K562 (cell line): ENCODE results near the gene ROM1. TPM values are rescaled to one million over a fixed set of nuclear protein-coding genes. Genes with fewer than 3 reads are reported as not detected.
A peak's percentile ranks its signal among the peaks of the same experiment; 100 is the strongest.

Experiments used
- ATAC-seq: fragments of 200-7000 bp; cut with Tn5 transposase; 3 replicates; pipeline ENCODE4 v1.9.1; 2020; ENCODE audit warnings: moderate library complexity
- BruUV-seq: library from RNA; stranded (reverse); fragments of 400-500 nt; replicated peaks from 2 replicates; lab custom pipeline; 2021; lab: Mats Ljungman, UMichigan
- CTCF ChIA-PET: fragments of 300-600 bp; formaldehyde crosslinking; extraction: SDS; loops from one replicate; lab custom pipeline; 2021; ENCODE audit warnings: low intra/inter-chr PET ratio; lab: Yijun Ruan, JAX
- POLR2A ChIA-PET: fragments of 300-600, 350-650 bp; sonication (Branson Sonifier 250); formaldehyde crosslinking; extraction: SDS; loops from one replicate; lab custom pipeline; 2021; ENCODE audit warnings: antibody characterized with exemption, inconsistent platforms; lab: Yijun Ruan, JAX
- DNase-seq, 4 experiments: peaks; one replicate each; pipeline versions ENCODE4 v3.0.0 to v3.0.0-alpha.2; 2011 to 2018; ENCODE audit warnings: low spot score in 3 of 4, mixed read lengths in 3 of 4; ENCODE audit errors: extremely low read depth in 1 of 4
- FAIRE-seq: peaks from 2 replicates; lab custom pipeline; 2011; peaks lifted over from hg19 to GRCh38; lab: Jason Lieb, UNC
- H2AFZ ChIP-seq: 2 replicates; pipeline ENCODE4 v1.6.0; 2011; ENCODE audit warnings: low read depth, low read length, control low read depth, inconsistent platforms
- H3K27ac ChIP-seq: fragments of 200-600 bp; 3 replicates; pipeline ENCODE4 v1.8.0; 2011; ENCODE audit warnings: low read depth, mild to moderate bottlenecking, control low read depth, inconsistent platforms, low read length, moderate library complexity, mixed read lengths; ENCODE audit errors: extremely low read depth
- H3K27me3 ChIP-seq, 2 experiments: fragments of 300-600 bp in 1 of 2; 2 replicates in 1 of 2; 3 replicates in 1 of 2; pipeline versions ENCODE4 v1.6.0 to v1.8.0; 2011; ENCODE audit warnings: inconsistent platforms in 2 of 2, low read length in 2 of 2, mild to moderate bottlenecking in 1 of 2, mixed read lengths in 1 of 2, moderate library complexity in 1 of 2; ENCODE audit not compliant: control insufficient read depth in 2 of 2, insufficient read depth in 2 of 2
- H3K36me3 ChIP-seq: fragments of 300-600 bp; 3 replicates; pipeline ENCODE4 v1.8.0; 2011; ENCODE audit warnings: mild to moderate bottlenecking, low read length, inconsistent platforms; ENCODE audit not compliant: control insufficient read depth, insufficient read depth
- H3K4me1 ChIP-seq, 2 experiments: fragments of 200-600 bp in 1 of 2; replicated peaks in 1 of 2; 2 replicates in 1 of 2; 3 replicates in 1 of 2; pipeline versions ENCODE4 v1.5.1 to v1.8.0; 2011; ENCODE audit warnings: inconsistent platforms in 2 of 2, low read length in 2 of 2, mild to moderate bottlenecking in 1 of 2, mixed read lengths in 1 of 2, moderate library complexity in 1 of 2; ENCODE audit not compliant: control insufficient read depth in 2 of 2, insufficient read depth in 2 of 2
- H3K4me2 ChIP-seq: 2 replicates; pipeline ENCODE4 v1.6.1; 2011; ENCODE audit warnings: low read length, control low read depth, inconsistent platforms, mixed read lengths; ENCODE audit not compliant: insufficient read depth
- H3K4me3 ChIP-seq: fragments of 200-600 bp; sonication (generic), shearing (Covaris generic); 2 replicates; pipeline ENCODE4 v1.5.1; 2016; ENCODE audit warnings: control low read depth, inconsistent platforms
- H3K79me2 ChIP-seq: fragments of 200-600 bp; 3 replicates; pipeline ENCODE4 v1.8.0; 2011; ENCODE audit warnings: low read length, inconsistent platforms; ENCODE audit not compliant: control insufficient read depth, insufficient read depth
- H3K9ac ChIP-seq, 2 experiments: 2 replicates each; pipeline versions ENCODE4 v1.6.0 to v1.6.1; 2011; ENCODE audit warnings: low read depth in 2 of 2, low read length in 2 of 2, control low read depth in 1 of 2, inconsistent platforms in 1 of 2, mild to moderate bottlenecking in 1 of 2, mixed read lengths in 1 of 2; ENCODE audit not compliant: insufficient read depth in 1 of 2
- H3K9me1 ChIP-seq: one replicate; pipeline ENCODE4 v1.6.0; 2011; ENCODE audit warnings: inconsistent platforms, mild to moderate bottlenecking, low read length, moderate library complexity; ENCODE audit not compliant: control insufficient read depth, insufficient read depth
- H3K9me3 ChIP-seq: replicated peaks from 2 replicates; pipeline ENCODE4 v1.5.1; 2011; ENCODE audit warnings: low read depth, low read length, inconsistent platforms; ENCODE audit not compliant: control insufficient read depth, insufficient read depth
- H4K20me1 ChIP-seq: replicated peaks from 2 replicates; pipeline ENCODE4 v1.6.1; 2011; ENCODE audit warnings: low read length, inconsistent platforms, mixed read lengths; ENCODE audit not compliant: control insufficient read depth, insufficient read depth
- FOXK1 ChIP-seq: sonication (generic); formaldehyde crosslinking; IDR thresholded peaks from 2 replicates; pipeline ENCODE4 v1.8.0; 2022; ENCODE audit warnings: missing genetic modification reagents, mild to moderate bottlenecking, borderline replicate concordance
- MTA2 ChIP-seq: fragments of 450-650 bp; IDR thresholded peaks from 2 replicates; pipeline ENCODE4 v1.6.1; 2016; ENCODE audit warnings: low read depth
- POLR2A ChIP-seq: fragments of 450-650 bp; conservative IDR thresholded peaks from 2 replicates; pipeline ENCODE4 v1.6.1; 2016
- RAD21 ChIP-seq, 2 experiments: fragments of 250-450 bp in 1 of 2; fragments of 450-650 bp in 1 of 2; sonication (Bioruptor Pico) in 1 of 2; formaldehyde crosslinking in 1 of 2; IDR thresholded peaks in 1 of 2; conservative IDR thresholded peaks in 1 of 2; 2 replicates each; pipeline versions ENCODE4 v1.4.0 to v1.8.0; 2020 to 2022; ENCODE audit warnings: mild to moderate bottlenecking in 2 of 2, moderate library complexity in 1 of 2
- TFAM ChIP-seq: fragments of 250-450 bp; sonication (Bioruptor Pico); conservative IDR thresholded peaks from 2 replicates; pipeline ENCODE4 v1.5.0; 2021; ENCODE audit warnings: mild to moderate bottlenecking, moderate library complexity
- ZNF165 ChIP-seq: fragments of 250-450 bp; sonication (Bioruptor Pico); IDR thresholded peaks from 2 replicates; pipeline ENCODE4 v1.4.0; 2020; ENCODE audit warnings: borderline replicate concordance
- ZNF24 ChIP-seq: fragments of 450-650 bp; IDR thresholded peaks from 2 replicates; pipeline ENCODE4 v1.6.1; 2016
- ZNF444 ChIP-seq: fragments of 250-450 bp; sonication (Bioruptor Pico); IDR thresholded peaks from 2 replicates; pipeline ENCODE4 v1.4.0; 2020; ENCODE audit warnings: mild to moderate bottlenecking, moderate library complexity
- WGBS: fragments of 100-300 bp; shearing (Covaris generic); methylation state at CpG from one replicate; pipeline ENCODE4 v1.1.6; 2016; ENCODE audit warnings: low coverage, mixed read lengths; ENCODE audit not compliant: insufficient coverage; ENCODE audit errors: missing lambda C conversion rate; 5-methylcytosine and 5-hydroxymethylcytosine counted together
- in situ Hi-C: fragments of 300-500 bp; cut with MboI; formaldehyde crosslinking; loops from 4 replicates; pipeline ENCODE4 v1.15.0; 2018; ENCODE audit warnings: inconsistent platforms, mixed read lengths
- intact Hi-C: fragments of 100-400 bp; cut with micrococcal nuclease; formaldehyde crosslinking; loops from 2 replicates; pipeline ENCODE4 v1.14.2; 2022
- polyA plus RNA-seq, 8 experiments: library from polyadenylated mRNA; depleted of rRNA in 4 of 8; stranded (reverse) in 5 of 8; unstranded in 3 of 8; fragments of >200 nt; fragmentation: Nextera tagmentation in 2 of 8; fragmentation: Illumina TruSeq in 1 of 8; extraction: Ambion mirVana in 2 of 8; extraction: Trizol in 1 of 8; gene quantifications; 2 replicates each; pipeline versions ENCODE4 v1.2.1 to v1.2.3, GENCODE V29; 2011 to 2014; ENCODE audit warnings: inconsistent platforms in 1 of 8, missing spikeins in 1 of 8
- total RNA-seq, 7 experiments: library from RNA; depleted of rRNA in 6 of 7; stranded (reverse); fragments of >200 nt in 6 of 7; fragmentation: Illumina TruSeq in 2 of 7; extraction: Trizol in 2 of 7; gene quantifications; 2 replicates each; pipeline versions ENCODE4 v1.2.1 to v1.2.3, GENCODE V29; 2011 to 2021; ENCODE audit warnings: low replicate concordance in 1 of 7
- TF ChIP-seq, protein P1 (sequence below), 3 experiments: IDR thresholded peaks in 2 of 3; conservative IDR thresholded peaks in 1 of 3; 2 replicates each; pipeline ENCODE4 v1.5.1; 2011 to 2012; ENCODE audit warnings: low read length in 3 of 3, mild to moderate bottlenecking in 3 of 3, control low read depth in 2 of 3, improper control_type of control experiment in 1 of 3, inconsistent platforms in 1 of 3, low read depth in 1 of 3, mixed read lengths in 1 of 3, moderate library complexity in 1 of 3; ENCODE audit not compliant: insufficient read depth in 2 of 3
- TF ChIP-seq, protein P2 (sequence below), 2 experiments: fragments of 450-650 bp in 1 of 2; sonication (generic) in 1 of 2; formaldehyde crosslinking; conservative IDR thresholded peaks; 2 replicates each; pipeline versions ENCODE4 v1.4.0 to v1.8.1; 2020 to 2022; ENCODE audit warnings: mild to moderate bottlenecking in 1 of 2, missing genetic modification reagents in 1 of 2
- TF ChIP-seq, protein P3 (sequence below): fragments of 250-450 bp; sonication (Bioruptor Pico); IDR thresholded peaks from 2 replicates; pipeline ENCODE4 v1.4.0; 2020; ENCODE audit warnings: borderline replicate concordance

The ROM1 gene
- total and polyA plus RNA-seq, 9 of the 15 experiments (the other 6 are each of a cell fraction or from before 2014, with no cell fraction given): 0.75 to 4.0 (median 2.6) TPM

DNA sequence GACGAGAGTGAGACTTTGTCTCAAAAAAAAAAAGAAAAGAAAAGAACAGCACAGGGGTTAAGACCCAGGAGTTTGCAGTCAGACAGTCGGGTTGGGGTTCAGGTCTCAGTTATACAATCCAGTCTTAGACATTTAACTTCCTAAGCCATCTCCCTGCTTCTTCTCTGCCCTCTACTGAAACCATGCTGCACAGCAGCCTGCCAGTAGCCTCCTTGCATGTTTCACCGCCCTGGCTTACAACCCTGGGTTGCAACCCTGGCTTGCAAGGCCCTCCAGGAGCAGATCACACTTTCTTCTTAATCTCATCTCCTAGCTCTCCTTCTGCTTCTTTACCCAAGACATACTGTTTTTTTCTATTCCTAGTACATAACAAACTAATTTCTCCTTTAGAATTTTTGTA is 14.7 kb downstream of the ROM1 start:
- Histone ChIP-seq H3K4me3 (no peak overlapping the region), H2AFZ (no peak overlapping the region), H3K36me3 (peaks cover 77% of the 10 kb centered on the region), H4K20me1 (no peaks in the 10 kb centered on the region; the same call in 1 of the 2 replicates), H3K9ac (no peak overlapping the region), H3K9me1 (no peaks in the 10 kb centered on the region), H3K27ac (no peak overlapping the region), H3K4me1 (no peaks in the 10 kb centered on the region), H3K27me3 (no peaks in the 10 kb centered on the region), H3K9me3 (no peaks in the 10 kb centered on the region), H3K79me2 (no peaks in the 10 kb centered on the region), H3K4me2 (no peak overlapping the region)
- WGBS: 89% methylated on average over 2 of the region's 3 CpGs
- ATAC-seq (peak; percentile 58), DNase-seq (no peak), FAIRE-seq (no peak)
- TF ChIP-seq FOXK1 (CRISPR knock-in tag): no peak
- peak; percentile 44 for TF ChIP-seq POLR2A
- TF ChIP-seq ZNF444: no peak
- TF ChIP-seq, protein P1, sequence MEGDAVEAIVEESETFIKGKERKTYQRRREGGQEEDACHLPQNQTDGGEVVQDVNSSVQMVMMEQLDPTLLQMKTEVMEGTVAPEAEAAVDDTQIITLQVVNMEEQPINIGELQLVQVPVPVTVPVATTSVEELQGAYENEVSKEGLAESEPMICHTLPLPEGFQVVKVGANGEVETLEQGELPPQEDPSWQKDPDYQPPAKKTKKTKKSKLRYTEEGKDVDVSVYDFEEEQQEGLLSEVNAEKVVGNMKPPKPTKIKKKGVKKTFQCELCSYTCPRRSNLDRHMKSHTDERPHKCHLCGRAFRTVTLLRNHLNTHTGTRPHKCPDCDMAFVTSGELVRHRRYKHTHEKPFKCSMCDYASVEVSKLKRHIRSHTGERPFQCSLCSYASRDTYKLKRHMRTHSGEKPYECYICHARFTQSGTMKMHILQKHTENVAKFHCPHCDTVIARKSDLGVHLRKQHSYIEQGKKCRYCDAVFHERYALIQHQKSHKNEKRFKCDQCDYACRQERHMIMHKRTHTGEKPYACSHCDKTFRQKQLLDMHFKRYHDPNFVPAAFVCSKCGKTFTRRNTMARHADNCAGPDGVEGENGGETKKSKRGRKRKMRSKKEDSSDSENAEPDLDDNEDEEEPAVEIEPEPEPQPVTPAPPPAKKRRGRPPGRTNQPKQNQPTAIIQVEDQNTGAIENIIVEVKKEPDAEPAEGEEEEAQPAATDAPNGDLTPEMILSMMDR (IDR thresholded peaks at IDR 0.05 in 2 of 3, conservative IDR thresholded peaks at IDR 0.05 in 1 of 3; ENCODE audit: insufficient read depth in 2 of 3, low read depth in 1 of 3, low read length in 3 of 3): peak in 2 of 3 experiments; percentile 19 to 32; a peak in 1 of 6 replicates
- TF ChIP-seq RAD21 (CRISPR knock-in tag; conservative IDR thresholded peaks at IDR 0.05 in 1 of 2, IDR thresholded peaks at IDR 0.05 in 1 of 2): peak in 1 of 2 experiments; percentile 17; a peak in 1 of 4 replicates
- no peak for TF ChIP-seq MTA2
- TF ChIP-seq, protein P2, sequence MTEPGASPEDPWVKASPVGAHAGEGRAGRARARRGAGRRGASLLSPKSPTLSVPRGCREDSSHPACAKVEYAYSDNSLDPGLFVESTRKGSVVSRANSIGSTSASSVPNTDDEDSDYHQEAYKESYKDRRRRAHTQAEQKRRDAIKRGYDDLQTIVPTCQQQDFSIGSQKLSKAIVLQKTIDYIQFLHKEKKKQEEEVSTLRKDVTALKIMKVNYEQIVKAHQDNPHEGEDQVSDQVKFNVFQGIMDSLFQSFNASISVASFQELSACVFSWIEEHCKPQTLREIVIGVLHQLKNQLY (CRISPR knock-in tag; conservative IDR thresholded peaks at IDR 0.05): no peak
- TF ChIP-seq, protein P3, sequence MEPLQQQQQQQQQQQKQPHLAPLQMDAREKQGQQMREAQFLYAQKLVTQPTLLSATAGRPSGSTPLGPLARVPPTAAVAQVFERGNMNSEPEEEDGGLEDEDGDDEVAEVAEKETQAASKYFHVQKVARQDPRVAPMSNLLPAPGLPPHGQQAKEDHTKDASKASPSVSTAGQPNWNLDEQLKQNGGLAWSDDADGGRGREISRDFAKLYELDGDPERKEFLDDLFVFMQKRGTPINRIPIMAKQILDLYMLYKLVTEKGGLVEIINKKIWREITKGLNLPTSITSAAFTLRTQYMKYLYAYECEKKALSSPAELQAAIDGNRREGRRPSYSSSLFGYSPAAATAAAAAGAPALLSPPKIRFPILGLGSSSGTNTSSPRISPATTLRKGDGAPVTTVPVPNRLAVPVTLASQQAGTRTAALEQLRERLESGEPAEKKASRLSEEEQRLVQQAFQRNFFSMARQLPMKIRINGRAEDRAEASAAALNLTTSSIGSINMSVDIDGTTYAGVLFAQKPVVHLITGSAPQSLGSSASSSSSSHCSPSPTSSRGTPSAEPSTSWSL (CRISPR knock-in tag): no peak
- TF ChIP-seq ZNF24: no peak
- TF ChIP-seq ZNF165 (CRISPR knock-in tag): no peak
- no peak for TF ChIP-seq TFAM (CRISPR knock-in tag)
- intact Hi-C loops (no loop called here), in situ Hi-C loops (loop anchor here (10.0 kb wide), 1 partner anchor 1203 kb away; the partner anchor contains the start of gene CPSF7)
- ChIA-PET POLR2A (interaction anchor here (1.0 to 1.3 kb wide), 2 partner anchors 18 to 37 kb away, joined by 4 read pairs; partner anchors contain the start of genes C11orf98 and CSKMT), CTCF (no interaction called here)
- BruUV-seq: no TSS peak
